Fibroblast of villous mesenchyme (primary cell): ENCODE data around the gene AMBP. TPM values are rescaled to one million over a fixed set of nuclear protein-coding genes. Genes with fewer than 3 reads are reported as not detected.

ENCODE experiments used
- DNase-seq: peaks from one replicate; pipeline ENCODE4 v3.0.0-alpha.2; 2010; ENCODE audit warnings: low read depth
- H3K4me3 ChIP-seq: 2 replicates; pipeline ENCODE4 v1.5.1; 2011; ENCODE audit warnings: low read depth, mild to moderate bottlenecking, low read length
- CTCF ChIP-seq: IDR thresholded peaks from 2 replicates; pipeline ENCODE4 v1.5.1; 2012; ENCODE audit warnings: low read depth, mild to moderate bottlenecking, low read length; ENCODE audit not compliant: insufficient read depth
- total RNA-seq: library from RNA; depleted of rRNA; stranded (reverse); fragments of >200 nt; gene quantifications from 2 replicates; pipeline ENCODE4 v1.2.3, GENCODE V29; 2012

AMBP gene
- total RNA-seq, 1 donor: not detected

- H3K4me3 ChIP-seq: no peak overlapping the region
- no peak for DNase-seq
- TF ChIP-seq CTCF: no peak
Measured at GRCh38 chr9:114051706-114052105, 26.4 kb downstream of the AMBP start.

- H3K4me3 ChIP-seq: no peak overlapping the region
- DNase-seq: no peak
- TF ChIP-seq CTCF: no peak
Measured at GRCh38 chr9:114051281-114051680, 26.8 kb downstream of the AMBP start.

GRCh38 chr9:114050646-114051045 is 27.5 kb downstream of the AMBP start:
- no peak for TF ChIP-seq CTCF
- H3K4me3 ChIP-seq: no peak overlapping the region
- no peak for DNase-seq

GRCh38 chr9:114050226-114050568 is 27.9 kb downstream of the AMBP start:
- H3K4me3 ChIP-seq: no peak overlapping the region
- TF ChIP-seq CTCF: no peak
- no peak for DNase-seq

GRCh38 chr9:114049441-114050225 is 28.5 kb downstream of the AMBP start:
- H3K4me3 ChIP-seq: no peak overlapping the region
- TF ChIP-seq CTCF: no peak
- no peak for DNase-seq

- no peak overlapping the region for H3K4me3 ChIP-seq
- no peak for TF ChIP-seq CTCF
- no peak for DNase-seq
Measured at GRCh38 chr9:114048533-114049415, 29.3 kb downstream of the AMBP start.
